Measurements from ENCODE around the gene NFATC3.

NFATC3 gene

GRCh38 chr16:68068926-68069325 is 16.2 kb upstream of the NFATC3 start:
- peaks cover 77% of the 10 kb centered on the region for H3K4me1 Mint-ChIP-seq (ENCODE audit: low read depth)

GRCh38 chr16:68069511-68070248 is 15.5 kb upstream of the NFATC3 start:
- H3K27me3 Mint-ChIP-seq: no peaks in the 10 kb centered on the region
- no peaks in the 10 kb centered on the region for H3K9me3 Mint-ChIP-seq (ENCODE audit: low read depth)
- H3K27ac Mint-ChIP-seq: peak overlapping the region; percentile 88
- peak overlapping the region; percentile 35 for H3K4me3 Mint-ChIP-seq
- H3K36me3 Mint-ChIP-seq: peaks cover 22% of the 10 kb centered on the region
- peaks cover 77% of the 10 kb centered on the region for H3K4me1 Mint-ChIP-seq (ENCODE audit: low read depth)

More at GRCh38 chr16:68068926-68069325, 16.2 kb upstream of the NFATC3 start:
- Mint-ChIP-seq H3K9me3 (ENCODE audit: low read depth) (no peaks in the 10 kb centered on the region), H3K36me3 (peaks cover 18% of the 10 kb centered on the region), H3K27me3 (no peaks in the 10 kb centered on the region), H3K27ac (peak overlapping the region; percentile 46), H3K4me3 (no peak overlapping the region)

GRCh38 chr16:68070249-68070730 is 14.9 kb upstream of the NFATC3 start:
- H3K4me3 Mint-ChIP-seq: peak overlapping the region; percentile 35
- no peaks in the 10 kb centered on the region for H3K27me3 Mint-ChIP-seq
- no peaks in the 10 kb centered on the region for H3K9me3 Mint-ChIP-seq (ENCODE audit: low read depth)
- H3K27ac Mint-ChIP-seq: peak overlapping the region; percentile 88
- peaks cover 22% of the 10 kb centered on the region for H3K36me3 Mint-ChIP-seq
- H3K4me1 Mint-ChIP-seq (ENCODE audit: low read depth): peaks cover 78% of the 10 kb centered on the region

GRCh38 chr16:68070806-68071517 is 14.2 kb upstream of the NFATC3 start:
- H3K27me3 Mint-ChIP-seq: no peaks in the 10 kb centered on the region
- H3K9me3 Mint-ChIP-seq (ENCODE audit: low read depth): no peaks in the 10 kb centered on the region
- H3K4me1 Mint-ChIP-seq (ENCODE audit: low read depth): peaks cover 79% of the 10 kb centered on the region
- H3K27ac Mint-ChIP-seq: peak overlapping the region; percentile 88
- peak overlapping the region; percentile 71 for H3K4me3 Mint-ChIP-seq
- peaks cover 22% of the 10 kb centered on the region for H3K36me3 Mint-ChIP-seq

- Mint-ChIP-seq H3K27ac (peak overlapping the region; percentile 88), H3K36me3 (peaks cover 22% of the 10 kb centered on the region), H3K4me3 (peak overlapping the region; percentile 71), H3K27me3 (no peaks in the 10 kb centered on the region), H3K9me3 (ENCODE audit: low read depth) (no peaks in the 10 kb centered on the region), H3K4me1 (ENCODE audit: low read depth) (peaks cover 79% of the 10 kb centered on the region)
Observed at GRCh38 chr16:68071518-68071901, 13.7 kb upstream of the NFATC3 start.

GRCh38 chr16:68072038-68072695 is 13.0 kb upstream of the NFATC3 start:
- no peaks in the 10 kb centered on the region for H3K27me3 Mint-ChIP-seq
- peak overlapping the region; percentile 7 for H3K4me3 Mint-ChIP-seq
- H3K4me1 Mint-ChIP-seq (ENCODE audit: low read depth): peaks cover 79% of the 10 kb centered on the region
- H3K9me3 Mint-ChIP-seq (ENCODE audit: low read depth): no peaks in the 10 kb centered on the region
- H3K36me3 Mint-ChIP-seq: peaks cover 22% of the 10 kb centered on the region
- H3K27ac Mint-ChIP-seq: no peak overlapping the region

- Mint-ChIP-seq H3K27me3 (no peaks in the 10 kb centered on the region), H3K36me3 (peaks cover 26% of the 10 kb centered on the region), H3K4me1 (ENCODE audit: low read depth) (peaks cover 87% of the 10 kb centered on the region), H3K4me3 (peak overlapping the region; percentile 69), H3K9me3 (ENCODE audit: low read depth) (no peaks in the 10 kb centered on the region), H3K27ac (peak overlapping the region; percentile 84)
Observed at GRCh38 chr16:68073902-68074760, 11.0 kb upstream of the NFATC3 start.

- peaks cover 26% of the 10 kb centered on the region for H3K36me3 Mint-ChIP-seq
- peak overlapping the region; percentile 69 for H3K4me3 Mint-ChIP-seq
- H3K27ac Mint-ChIP-seq: peak overlapping the region; percentile 84
- H3K4me1 Mint-ChIP-seq (ENCODE audit: low read depth): peaks cover 88% of the 10 kb centered on the region
- no peaks in the 10 kb centered on the region for H3K9me3 Mint-ChIP-seq (ENCODE audit: low read depth)
- no peaks in the 10 kb centered on the region for H3K27me3 Mint-ChIP-seq
Observed at GRCh38 chr16:68074850-68075555, 10.2 kb upstream of the NFATC3 start.

- H3K27ac Mint-ChIP-seq: peak overlapping the region; percentile 68
- H3K27me3 Mint-ChIP-seq: no peaks in the 10 kb centered on the region
- no peaks in the 10 kb centered on the region for H3K9me3 Mint-ChIP-seq (ENCODE audit: low read depth)
- peaks cover 21% of the 10 kb centered on the region for H3K36me3 Mint-ChIP-seq
- H3K4me3 Mint-ChIP-seq: no peak overlapping the region
- peaks cover 88% of the 10 kb centered on the region for H3K4me1 Mint-ChIP-seq (ENCODE audit: low read depth)
Observed at GRCh38 chr16:68075980-68076379, 9.2 kb upstream of the NFATC3 start.

GRCh38 chr16:68076560-68076959 is 8.6 kb upstream of the NFATC3 start:
- no peak overlapping the region for H3K4me3 Mint-ChIP-seq
- no peaks in the 10 kb centered on the region for H3K9me3 Mint-ChIP-seq (ENCODE audit: low read depth)
- peaks cover 88% of the 10 kb centered on the region for H3K4me1 Mint-ChIP-seq (ENCODE audit: low read depth)
- no peaks in the 10 kb centered on the region for H3K27me3 Mint-ChIP-seq
- H3K27ac Mint-ChIP-seq: peak overlapping the region; percentile 68
- H3K36me3 Mint-ChIP-seq: peaks cover 20% of the 10 kb centered on the region

GRCh38 chr16:68077866-68078700 is 7.1 kb upstream of the NFATC3 start:
- no peaks in the 10 kb centered on the region for H3K9me3 Mint-ChIP-seq (ENCODE audit: low read depth)
- peaks cover 90% of the 10 kb centered on the region for H3K4me1 Mint-ChIP-seq (ENCODE audit: low read depth)
- no peaks in the 10 kb centered on the region for H3K27me3 Mint-ChIP-seq
- H3K4me3 Mint-ChIP-seq: peak overlapping the region; percentile 47
- peak overlapping the region; percentile 90 for H3K27ac Mint-ChIP-seq
- H3K36me3 Mint-ChIP-seq: peaks cover 16% of the 10 kb centered on the region

GRCh38 chr16:68078701-68079375 is 6.3 kb upstream of the NFATC3 start:
- Mint-ChIP-seq H3K27me3 (no peaks in the 10 kb centered on the region), H3K4me1 (ENCODE audit: low read depth) (peaks cover 93% of the 10 kb centered on the region), H3K4me3 (peak overlapping the region; percentile 74), H3K36me3 (peaks cover 14% of the 10 kb centered on the region), H3K27ac (peak overlapping the region; percentile 90), H3K9me3 (ENCODE audit: low read depth) (no peaks in the 10 kb centered on the region)

GRCh38 chr16:68079376-68079625 is 5.9 kb upstream of the NFATC3 start:
- Mint-ChIP-seq H3K36me3 (peaks cover 11% of the 10 kb centered on the region), H3K27ac (peak overlapping the region; percentile 90), H3K27me3 (no peaks in the 10 kb centered on the region), H3K4me3 (peak overlapping the region; percentile 74), H3K9me3 (ENCODE audit: low read depth) (no peaks in the 10 kb centered on the region), H3K4me1 (ENCODE audit: low read depth) (peaks cover 93% of the 10 kb centered on the region)
